Measurements from ENCODE around the gene DPYSL4.

Gene DPYSL4

DNA sequence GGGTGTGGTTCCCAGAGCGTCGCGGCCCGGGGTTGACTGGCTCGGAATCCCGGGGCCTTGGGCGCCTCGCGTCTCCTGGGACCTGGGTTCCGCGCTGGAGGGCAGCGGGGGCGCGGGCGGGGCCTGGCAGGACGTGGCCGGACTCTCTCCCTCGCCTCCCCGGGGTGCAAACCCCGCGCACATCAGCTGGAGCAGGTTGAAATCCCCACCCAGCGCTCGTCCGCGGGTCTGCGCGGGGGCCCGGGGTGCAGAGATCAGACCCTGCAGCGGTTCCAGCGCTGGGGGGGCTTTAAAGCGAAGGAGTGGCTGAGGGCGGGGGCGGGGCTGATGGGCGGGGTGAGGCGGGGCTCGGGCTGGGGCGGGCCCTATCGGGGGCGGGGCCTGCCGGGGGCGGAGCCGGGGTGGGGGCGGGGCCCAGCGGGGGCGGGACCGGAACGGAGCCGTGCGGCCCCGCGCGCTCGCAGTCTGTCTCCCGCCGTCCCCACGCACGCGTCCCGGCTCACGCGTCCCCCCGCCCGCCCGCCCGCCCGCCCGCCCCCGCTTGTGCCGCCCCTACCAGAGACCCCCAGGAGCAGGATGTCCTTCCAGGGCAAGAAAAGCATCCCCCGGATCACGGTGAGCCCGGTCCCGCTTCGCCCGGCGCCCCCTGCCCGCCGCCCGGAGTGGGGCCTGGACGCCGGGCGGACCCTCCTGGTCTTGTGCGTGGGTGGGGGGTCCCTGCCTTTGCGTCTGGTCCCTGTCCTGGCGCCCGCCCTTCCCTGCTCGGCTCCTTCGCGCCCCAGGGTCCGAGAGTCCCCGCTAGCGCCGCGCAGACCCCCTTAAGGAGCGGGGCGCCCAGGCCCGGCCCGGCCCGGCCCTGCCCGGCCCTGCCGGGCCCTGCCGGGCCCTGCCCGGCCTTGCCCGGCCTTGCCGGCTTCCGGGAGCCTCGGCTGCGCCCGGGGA is at the start of gene DPYSL4:
Gene DPYSL4 (plus strand): TSS at position 461 of the 942 bp plus-strand sequence. CDS start 116 bp downstream, at position 577.
- no peak for DNase-seq (ENCODE audit: low read depth)

DNA sequence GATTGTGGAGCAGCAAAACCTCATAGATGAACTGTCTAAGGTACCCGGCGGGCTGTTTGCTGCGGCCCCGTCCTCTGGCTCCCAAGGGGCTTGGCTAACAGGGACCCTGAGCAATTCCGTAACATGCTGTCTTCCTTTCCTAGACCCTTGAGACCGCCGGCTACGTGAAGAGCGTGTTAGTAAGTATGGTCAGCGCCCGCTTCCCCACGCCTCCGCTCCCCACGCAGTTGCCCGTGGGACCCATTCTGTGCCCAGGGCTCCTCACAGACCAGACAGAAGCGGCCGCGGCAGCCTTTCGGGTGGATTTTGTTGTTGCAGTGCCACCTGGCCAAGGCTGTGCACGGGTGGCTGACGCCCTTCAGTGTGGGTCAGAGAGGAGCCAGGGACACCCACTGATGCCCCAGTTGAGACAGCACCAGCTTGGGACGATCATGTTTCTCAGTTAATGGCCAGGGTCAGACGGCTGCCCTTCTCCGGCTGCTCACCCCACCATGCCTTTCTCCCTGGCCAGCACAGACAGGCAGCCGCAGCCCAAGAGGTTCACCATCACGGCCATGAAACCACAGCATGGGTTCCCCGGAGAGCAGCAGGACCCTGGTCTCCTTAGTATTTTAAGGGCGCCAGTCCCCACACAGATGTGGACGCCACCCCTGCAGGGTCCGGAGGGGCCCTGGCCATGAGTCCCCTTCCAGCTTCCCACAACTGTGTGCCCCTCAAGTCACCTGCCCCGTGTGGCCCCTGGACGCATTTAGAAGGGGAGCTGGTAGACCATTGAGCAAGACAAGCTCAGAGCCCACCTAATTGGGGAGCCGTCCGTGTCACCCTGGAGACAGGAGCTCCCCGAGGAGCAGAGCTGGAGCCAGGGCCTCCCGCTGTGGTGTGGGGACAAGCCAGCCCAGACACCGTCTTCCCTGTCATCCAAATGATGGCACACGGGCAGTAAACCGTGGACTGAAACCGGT is 49.4 kb upstream of the DPYSL4 start:
- no peak for DNase-seq (ENCODE audit: low read depth)

DNA sequence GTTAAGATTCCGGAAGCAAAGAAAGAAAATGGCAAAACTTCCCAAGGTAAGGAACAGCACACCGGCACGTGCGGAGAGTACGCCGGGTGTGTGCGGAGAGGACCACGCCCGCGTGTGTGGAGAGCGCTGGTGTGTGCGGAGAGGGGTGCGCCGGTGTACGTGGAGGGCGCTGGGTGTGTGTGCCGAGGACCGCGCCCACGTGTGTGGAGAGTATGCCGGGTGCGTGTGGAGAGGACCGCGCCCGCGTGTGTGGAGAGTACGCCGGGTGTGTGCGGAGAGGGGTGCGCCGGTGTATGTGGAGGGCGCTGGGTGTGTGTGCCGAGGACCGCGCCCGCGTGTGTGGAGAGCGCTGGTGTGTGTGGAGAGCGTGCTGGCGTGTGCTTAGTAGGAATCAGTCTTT is 48.6 kb upstream of the DPYSL4 start:
- DNase-seq (ENCODE audit: low read depth) = no peak

DNA sequence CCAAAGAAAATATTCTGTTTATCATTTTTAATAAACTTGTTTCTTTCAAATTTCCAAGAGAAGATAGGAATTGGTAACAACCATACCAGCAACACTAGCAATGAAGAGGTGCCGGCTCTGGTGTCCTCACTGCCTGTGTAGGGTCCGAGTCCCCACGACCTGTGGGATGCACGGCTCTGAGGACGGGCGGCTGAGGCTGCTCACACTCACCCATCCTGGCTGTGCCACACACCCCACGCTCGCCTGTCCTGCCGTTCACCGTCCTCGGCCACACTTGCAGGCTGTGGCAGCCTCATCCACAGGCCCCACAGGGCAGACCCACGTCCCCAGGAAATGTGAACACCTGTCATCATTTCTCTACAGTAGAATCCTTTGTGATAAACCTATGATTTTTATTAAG is 48.2 kb upstream of the DPYSL4 start:
- DNase-seq (ENCODE audit: low read depth) = no peak

DNA sequence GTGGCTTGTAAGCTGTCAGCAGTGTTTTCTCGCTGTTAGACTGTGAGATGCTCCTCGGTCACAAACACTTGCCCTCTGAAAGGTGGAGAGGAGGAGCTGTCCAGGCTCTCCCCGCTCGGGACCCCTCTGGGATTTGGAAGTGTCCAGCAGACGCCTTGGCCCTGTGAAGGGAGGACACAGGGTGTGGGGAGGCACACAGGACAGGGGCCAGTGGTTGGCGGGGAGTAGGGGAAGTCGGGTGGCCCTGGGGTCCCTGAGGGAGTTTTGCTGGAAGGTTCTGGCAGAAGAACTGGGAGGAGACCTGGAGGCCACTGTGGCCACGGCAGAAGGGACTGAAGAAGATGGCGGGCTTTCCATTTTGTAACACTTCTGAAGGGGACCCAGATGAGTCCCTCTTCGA is 47.2 kb upstream of the DPYSL4 start:
- DNase-seq (ENCODE audit: low read depth) = no peak

DNA sequence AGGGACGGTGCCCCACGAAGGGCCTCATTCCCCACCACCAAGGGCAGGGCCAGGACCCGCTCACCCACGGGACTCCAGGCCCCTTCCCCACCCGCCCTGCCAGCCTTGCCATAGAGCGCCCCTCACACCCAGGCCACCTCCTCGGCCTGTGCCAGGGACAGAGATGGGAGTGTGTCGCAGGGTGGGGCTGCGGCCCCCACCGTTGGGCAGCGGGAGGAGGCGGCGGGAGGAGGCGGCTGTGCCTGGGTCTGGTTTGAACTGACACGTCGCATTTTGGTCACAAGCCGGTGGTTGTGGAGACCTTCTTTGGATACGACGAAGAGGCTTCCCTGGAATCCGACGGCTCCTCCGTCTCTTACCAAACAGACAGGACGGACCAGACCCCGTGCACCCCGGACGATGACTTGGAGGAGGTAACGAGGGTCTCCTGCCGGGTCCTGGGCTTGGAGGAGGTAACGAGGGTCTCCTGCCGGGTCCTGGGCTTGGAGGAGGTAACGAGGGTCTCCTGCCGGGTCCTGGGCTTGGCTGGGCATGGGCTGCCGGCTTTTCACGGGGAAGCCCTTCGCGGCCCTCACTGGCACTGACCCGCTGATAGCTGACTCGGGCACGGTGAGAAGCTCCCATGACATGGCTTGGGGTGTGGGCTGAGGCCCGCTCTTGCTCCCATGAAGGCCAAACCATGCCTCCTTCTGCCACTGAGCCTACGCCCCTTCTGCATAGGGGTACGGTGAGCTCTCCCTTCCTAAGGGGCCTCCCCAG is 46.4 kb upstream of the DPYSL4 start:
- no peak for DNase-seq (ENCODE audit: low read depth)

DNA sequence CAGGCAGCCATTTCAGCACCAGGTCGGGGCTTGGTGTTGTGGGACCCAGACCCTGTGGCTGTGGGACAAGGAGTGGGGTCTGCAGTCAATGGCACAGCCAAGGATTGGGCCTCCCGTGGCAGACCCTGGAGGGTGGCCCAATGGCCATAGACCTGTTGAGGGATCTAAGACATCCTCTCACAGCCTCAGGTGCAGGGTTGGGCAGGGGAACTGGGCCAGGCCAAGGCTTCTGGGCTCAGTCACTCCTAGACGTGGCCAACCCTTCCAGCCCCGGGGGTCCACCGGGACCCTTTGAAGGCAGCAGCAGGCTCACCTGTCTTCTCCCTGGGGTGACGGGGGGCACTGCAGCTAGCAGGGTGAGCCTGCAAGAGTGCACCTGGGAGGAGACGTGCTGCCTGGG is 45.7 kb upstream of the DPYSL4 start:
- DNase-seq (ENCODE audit: low read depth) = no peak

DNA sequence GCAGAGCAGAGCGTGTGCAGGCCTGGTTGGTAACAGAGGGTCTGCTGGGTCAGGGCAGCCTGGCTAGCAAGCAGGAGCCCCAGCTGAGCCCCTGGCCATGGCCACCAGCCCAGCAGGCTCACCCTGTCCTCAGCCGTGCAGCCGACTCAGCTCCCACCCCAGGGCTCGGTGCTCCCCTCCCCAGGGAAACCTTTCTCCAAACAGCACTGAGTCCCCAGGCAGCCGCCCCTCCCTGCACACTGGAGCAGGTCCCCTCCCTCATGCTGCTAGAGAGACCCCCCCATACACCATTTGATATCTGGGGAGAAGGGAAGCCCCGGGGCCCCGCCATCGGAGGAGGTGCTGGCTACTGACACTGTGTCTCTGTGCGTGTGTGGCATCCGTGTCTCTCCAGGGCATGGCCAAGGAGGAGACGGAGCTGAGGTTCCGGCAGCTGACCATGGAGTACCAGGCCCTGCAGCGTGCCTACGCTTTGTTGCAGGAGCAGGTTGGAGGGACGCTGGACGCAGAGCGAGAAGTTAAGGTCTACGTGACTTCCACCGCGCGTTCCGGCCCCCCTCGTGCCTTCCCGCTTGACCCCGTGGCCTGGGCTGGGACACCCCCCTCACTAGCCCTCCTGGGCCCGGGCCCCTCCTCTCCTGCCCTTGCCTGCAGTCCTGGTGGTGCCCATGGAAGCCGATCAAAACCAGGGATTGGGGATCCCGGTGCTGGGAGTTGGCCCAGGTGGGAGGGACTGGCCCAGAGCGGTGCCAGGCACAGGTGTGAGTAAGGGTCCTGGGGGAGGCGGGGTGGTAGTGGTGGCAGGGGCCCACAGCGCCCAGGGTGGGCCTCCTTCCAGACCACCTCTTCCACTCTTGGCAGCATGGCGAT is 45.0 kb upstream of the DPYSL4 start:
- DNase-seq (ENCODE audit: low read depth) = no peak

DNA sequence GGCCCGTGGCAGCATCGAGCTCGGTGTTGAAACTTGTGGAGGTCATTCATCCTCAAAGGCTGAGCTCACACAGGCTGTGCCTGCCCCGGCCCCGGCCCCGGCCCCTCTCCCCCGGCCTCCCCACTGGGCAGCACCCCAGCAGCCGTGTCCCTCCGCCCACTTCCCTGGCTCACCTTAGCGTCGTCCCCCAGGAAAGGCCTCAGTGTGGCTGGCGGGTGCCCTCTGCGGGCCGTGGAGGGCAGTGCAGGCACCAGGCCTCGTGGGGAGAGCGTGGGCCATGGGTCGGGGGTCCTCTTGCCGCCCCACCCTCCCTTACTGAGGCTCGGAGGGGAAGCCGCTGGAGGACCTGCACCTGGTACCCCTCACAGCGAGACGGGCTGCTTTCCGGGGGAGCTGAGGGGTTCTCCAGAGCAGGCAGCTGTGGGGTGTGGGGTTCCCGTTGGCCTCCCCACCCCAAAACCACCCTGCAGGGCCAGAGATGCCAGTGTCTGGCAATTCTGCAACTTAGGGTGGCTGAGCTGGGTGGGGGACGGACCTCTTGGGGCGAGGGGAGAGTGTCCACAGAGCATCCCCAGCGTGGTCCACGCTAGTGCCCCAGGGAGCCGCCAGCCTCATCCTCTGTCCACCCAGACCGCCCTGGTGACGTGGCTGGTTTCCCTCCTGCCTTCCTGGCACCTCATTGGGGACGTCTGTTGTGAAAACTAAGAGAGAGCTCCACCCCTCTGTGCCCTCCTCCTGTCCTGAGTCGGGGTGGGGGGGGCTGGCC is 44.2 kb upstream of the DPYSL4 start:
- DNase-seq (ENCODE audit: low read depth) = peak; percentile 27

DNA sequence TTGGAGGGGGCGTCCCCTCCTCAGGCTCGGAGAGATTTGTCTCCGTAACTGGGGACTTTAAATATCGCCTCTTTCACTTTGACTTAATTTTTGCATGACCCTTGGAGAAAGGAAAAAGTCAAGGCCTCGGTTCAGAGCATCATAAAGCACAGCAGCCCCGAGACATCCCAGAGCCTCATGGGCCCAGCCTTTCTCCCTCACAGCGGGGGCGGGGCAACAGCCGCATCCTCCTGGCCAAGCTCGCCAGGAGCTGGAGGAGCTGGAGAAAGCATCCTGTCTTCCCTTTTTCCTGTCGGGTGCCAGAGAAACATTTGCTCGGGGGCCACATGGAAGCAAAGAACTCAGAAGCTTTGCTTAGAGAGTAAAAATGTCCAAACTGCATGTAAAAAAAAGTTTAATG is 43.6 kb upstream of the DPYSL4 start:
- DNase-seq (ENCODE audit: low read depth) = no peak

DNA sequence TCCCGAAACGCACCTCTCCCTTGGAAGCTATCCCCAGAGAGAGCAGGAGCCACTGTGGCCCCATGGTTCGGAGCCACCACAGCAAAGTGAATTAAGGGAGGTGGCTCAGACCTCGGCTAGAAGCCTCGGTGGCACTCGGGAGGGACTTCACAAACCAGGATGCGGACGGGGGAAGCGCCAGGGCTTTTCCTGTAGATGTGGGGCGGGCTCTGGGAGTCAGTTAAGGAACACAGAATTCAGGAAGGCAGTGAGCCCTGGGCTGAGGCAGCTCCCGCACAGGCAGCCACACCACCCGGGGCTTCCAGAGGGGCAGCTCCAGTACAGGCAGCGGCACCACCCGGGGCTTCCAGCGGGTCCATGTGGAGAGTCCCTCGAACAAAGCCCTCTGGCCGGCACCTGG is 42.7 kb upstream of the DPYSL4 start:
- DNase-seq (ENCODE audit: low read depth) = no peak

DNA sequence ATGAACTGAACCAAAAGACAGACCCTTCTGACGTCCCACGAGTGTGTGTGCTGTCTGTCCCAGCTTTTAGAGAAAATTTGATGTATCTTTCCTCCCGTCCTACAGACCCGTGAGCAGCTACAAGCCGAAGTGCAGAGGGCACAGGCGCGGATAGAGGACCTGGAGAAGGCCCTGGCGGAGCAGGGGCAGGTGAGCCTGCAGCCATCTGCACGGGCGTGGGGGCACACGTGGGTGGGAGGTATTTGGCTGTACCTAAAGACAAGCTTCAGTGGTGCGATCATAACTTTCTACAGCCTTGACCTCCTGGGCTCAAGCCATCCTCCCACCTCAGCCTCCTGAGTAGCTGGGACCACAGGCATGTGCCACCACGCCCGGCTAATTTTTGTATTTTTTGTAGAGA is 41.7 kb upstream of the DPYSL4 start:
- no peak for DNase-seq (ENCODE audit: low read depth)

DNA sequence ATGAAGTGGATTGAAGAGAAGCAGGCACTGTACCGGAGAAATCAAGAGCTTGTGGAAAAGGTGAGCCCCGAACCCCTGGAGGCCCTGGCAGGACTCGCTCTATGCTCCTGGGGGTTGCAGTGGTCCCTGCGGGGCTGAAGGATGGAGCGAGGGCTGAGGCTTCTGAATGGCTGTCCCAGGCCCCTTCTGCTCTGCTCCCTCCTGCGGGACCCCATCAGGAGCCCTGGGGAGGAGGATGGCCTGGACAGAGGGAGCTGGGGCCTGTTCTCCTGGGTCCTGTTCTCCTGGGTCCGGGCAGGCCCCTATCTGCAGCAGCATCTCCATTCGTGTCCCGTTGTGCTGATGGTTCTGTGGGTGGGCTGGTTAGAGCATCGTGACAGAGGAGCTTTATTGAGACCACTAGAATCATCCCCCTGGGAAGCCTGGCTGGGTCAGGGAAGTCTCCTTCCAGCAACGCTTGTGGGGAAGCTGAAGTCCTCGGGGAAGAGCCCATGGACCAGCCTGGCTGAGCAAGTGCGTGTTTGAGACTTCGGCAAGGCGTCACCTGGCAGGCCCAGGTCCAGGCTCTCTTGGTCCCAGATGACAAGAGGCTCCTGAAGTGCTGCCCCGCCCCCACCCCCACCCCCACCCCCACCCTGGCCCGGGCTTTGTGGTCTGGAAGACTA is 41.1 kb upstream of the DPYSL4 start:
- no peak for DNase-seq (ENCODE audit: low read depth)

DNA sequence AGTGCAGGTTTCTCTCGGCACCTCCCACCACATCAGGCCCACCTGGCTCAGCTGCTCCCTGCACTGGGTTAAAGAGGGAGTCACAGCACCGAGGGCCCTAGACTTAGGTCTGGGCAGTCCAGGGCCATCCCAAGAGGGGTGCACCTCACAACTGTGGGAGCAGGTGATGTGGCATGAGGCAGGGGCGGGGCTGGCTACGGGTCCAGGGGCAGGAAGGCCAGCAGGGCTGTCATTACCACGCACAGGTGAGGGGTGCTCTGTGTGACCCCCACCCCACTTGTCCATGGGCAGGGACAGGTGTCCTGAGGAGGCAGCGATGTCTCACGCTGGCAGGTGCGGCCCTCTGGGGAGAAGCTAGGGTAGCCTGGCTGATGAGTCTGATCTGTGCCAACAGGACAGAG is 40.5 kb upstream of the DPYSL4 start:
- no peak for DNase-seq (ENCODE audit: low read depth)

DNA sequence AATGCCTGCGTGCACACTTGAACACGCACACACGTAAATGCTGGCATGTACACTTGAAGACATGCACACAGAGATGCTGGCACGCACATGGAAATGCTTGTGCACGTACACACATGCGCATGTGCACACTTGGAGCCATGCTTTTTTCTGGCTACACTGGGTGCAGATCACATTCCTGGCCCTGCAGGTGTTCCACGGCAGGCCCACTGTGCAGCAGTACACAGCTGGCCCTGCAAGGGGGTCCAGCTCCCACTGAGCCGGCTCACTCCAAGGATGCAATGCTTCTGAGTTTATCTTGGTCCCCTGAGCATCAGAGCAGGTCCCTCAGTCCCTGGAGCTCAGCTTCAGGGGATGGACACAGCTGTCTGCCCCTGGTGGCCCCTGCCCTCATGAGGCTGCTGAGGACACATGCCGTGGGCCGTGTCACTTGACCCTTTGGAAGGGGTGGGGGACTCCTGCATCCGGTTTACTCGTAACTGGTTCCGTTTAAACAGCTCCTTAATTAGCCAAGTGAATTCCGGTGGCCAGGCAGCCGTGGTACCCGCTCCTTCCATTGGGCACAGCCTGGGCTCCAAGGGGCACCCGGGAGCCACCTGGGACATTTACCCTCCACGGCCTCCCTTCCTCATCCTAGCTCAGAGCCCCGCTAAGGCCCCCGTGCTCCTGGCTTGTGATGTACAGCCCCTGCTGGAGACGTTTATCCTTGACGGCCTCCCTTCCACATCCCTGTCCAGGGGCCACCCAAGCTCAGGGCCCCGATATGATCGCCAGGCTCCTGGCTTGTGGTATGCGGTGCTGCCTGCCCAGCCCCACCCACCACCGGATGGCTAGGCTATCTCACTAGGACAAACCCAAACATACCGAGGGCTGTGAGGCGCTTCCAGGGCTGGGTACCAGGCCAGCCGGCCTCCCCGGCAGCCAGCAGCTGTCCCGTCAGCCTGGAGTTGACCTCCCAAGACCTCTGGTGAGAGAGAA is 39.5 kb upstream of the DPYSL4 start:
- DNase-seq (ENCODE audit: low read depth) = no peak

DNA sequence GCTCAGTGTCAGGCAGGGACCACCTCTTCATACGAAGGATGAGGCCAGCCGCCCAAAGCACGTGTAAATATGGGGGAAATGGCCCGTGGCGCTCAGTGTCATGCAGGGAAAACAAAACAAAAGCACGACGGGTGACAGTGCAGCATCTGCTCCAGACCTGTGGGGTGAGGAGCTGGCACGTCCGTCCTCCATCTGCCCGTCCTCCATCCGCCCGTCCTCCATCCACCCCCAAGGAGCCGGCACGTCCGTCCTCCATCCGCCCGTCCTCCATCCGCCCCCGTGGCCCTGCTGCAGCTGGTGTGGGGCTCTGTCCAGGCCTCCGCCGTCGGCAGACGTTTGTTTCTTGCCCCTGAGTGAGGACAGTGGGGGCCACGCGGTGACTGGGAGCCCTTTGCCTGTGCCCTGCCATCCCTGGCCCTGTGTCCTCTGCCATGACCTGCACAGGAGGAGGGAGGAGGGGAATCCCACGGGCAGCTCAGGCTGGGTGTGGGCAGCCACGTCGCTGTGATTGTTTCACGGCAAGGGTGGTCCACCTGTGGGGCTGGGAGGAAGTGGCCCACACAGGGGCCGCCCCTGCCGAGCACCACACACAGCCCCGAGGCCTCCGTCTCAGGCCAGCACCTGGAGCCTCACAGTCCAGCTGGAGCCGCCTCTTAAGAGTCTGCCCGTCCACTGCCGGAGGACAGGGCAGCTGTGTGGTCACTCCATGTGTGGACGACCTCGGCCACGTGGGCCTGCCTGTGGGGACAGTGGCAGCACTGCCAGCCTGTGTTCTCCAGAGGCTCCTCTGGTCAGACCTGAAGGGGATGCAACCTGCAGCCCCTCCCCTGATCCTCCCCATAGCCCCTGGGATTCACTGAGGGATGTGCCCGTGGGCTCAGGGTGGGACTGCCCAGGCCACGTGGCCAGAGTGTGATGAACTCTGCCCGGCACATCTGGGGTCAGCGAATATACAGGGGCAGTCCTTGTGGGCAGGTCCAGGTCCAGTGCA is 38.2 kb upstream of the DPYSL4 start:
- no peak for DNase-seq (ENCODE audit: low read depth)

DNA sequence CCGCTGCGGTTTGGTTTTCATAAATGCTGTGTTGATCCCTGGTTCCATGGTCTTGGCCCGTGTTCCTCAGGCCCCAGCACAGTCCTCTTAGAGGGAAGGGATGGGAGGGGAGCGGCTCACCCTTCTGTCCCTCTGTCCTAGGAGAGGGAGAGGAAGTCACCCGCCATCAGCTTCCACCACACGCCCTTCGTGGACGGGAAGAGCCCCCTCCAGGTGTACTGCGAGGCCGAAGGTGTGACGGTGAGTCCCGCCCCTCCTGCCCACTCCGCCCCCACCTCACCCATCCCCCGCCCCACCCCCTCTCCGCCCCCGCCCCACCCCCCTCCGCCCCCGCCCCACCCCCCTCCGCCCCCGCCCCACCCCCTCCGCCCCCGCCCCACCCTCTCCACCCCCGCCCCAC is 37.5 kb upstream of the DPYSL4 start:
- DNase-seq (ENCODE audit: low read depth) = no peak

Data from activated T-helper 9 cell treated with anti-CD3 and anti-CD28 coated beads, Interleukin-2, amount 50 U/mL, for 16 hours (primary cell).